Endothelial cell of umbilical vein (primary cell): ENCODE results near the gene ATN1. TPM values are rescaled to one million over a fixed set of nuclear protein-coding genes. Genes with fewer than 3 reads are reported as not detected.

ENCODE experiments used
- BruUV-seq: library from RNA; stranded (reverse); fragments of 400-500 nt; replicated peaks from 2 replicates; lab custom pipeline; 2021; lab: Mats Ljungman, UMichigan
- CTCF ChIA-PET: fragments of 300-600, 350-600 bp; sonication (Branson Sonifier 250); formaldehyde crosslinking; loops from one replicate; lab custom pipeline; 2021; ENCODE audit warnings: antibody characterized with exemption, inconsistent platforms; lab: Charles Lee
- POLR2A ChIA-PET: fragments of 300-600, 350-600 bp; sonication (Branson Sonifier 250); formaldehyde crosslinking; loops from one replicate; lab custom pipeline; 2021; ENCODE audit warnings: antibody characterized with exemption, inconsistent platforms; lab: Charles Lee
- DNase-seq: peaks from one replicate; pipeline ENCODE4 v3.0.0-alpha.2; 2011; ENCODE audit warnings: low read depth, low spot score
- FAIRE-seq: peaks from 2 replicates; lab custom pipeline; 2011; peaks lifted over from hg19 to GRCh38; lab: Jason Lieb, UNC
- H2AFZ ChIP-seq: 2 replicates; pipeline ENCODE4 v1.6.0; 2012; ENCODE audit warnings: low read depth, low read length, control low read depth, inconsistent platforms
- H3K27ac ChIP-seq: 2 replicates; pipeline ENCODE4 v1.5.1; 2011; ENCODE audit warnings: low read depth, mild to moderate bottlenecking, control low read depth, low read length, moderate library complexity; ENCODE audit not compliant: insufficient read depth
- H3K27me3 ChIP-seq, 2 experiments: 2 replicates each; pipeline versions ENCODE4 v1.6.0 to v1.6.1; 2011; ENCODE audit warnings: low read length in 2 of 2, mixed read lengths in 1 of 2; ENCODE audit not compliant: control insufficient read depth in 2 of 2, insufficient read depth in 2 of 2
- H3K36me3 ChIP-seq, 2 experiments: 2 replicates in 1 of 2; 3 replicates in 1 of 2; pipeline ENCODE4 v1.5.1; 2011; ENCODE audit warnings: low read length in 2 of 2, mild to moderate bottlenecking in 1 of 2, moderate library complexity in 1 of 2; ENCODE audit not compliant: control insufficient read depth in 2 of 2, insufficient read depth in 2 of 2; ENCODE audit errors: extremely low read depth in 1 of 2
- H3K4me1 ChIP-seq: 3 replicates; pipeline ENCODE4 v1.5.1; 2011; ENCODE audit warnings: mild to moderate bottlenecking, low read length; ENCODE audit not compliant: control insufficient read depth, insufficient read depth; ENCODE audit errors: extremely low read depth
- H3K4me2 ChIP-seq: 2 replicates; pipeline ENCODE4 v1.6.1; 2011; ENCODE audit warnings: low read length, control low read depth, mixed read lengths; ENCODE audit not compliant: insufficient read depth
- H3K4me3 ChIP-seq, 3 experiments: fragments of 200-600 bp in 1 of 3; sonication (generic), shearing (Covaris generic) in 1 of 3; replicated peaks in 1 of 3; 2 replicates each; pipeline ENCODE4 v1.5.1; 2011 to 2016; ENCODE audit warnings: control low read depth in 3 of 3, low read length in 3 of 3, mild to moderate bottlenecking in 2 of 3, inconsistent platforms in 1 of 3, low read depth in 1 of 3, moderate library complexity in 1 of 3; ENCODE audit not compliant: insufficient read depth in 1 of 3
- H3K79me2 ChIP-seq: 2 replicates; pipeline ENCODE4 v1.6.0; 2012; ENCODE audit warnings: low read length, inconsistent platforms; ENCODE audit not compliant: control insufficient read depth, insufficient read depth
- H3K9ac ChIP-seq: replicated peaks from 2 replicates; pipeline ENCODE3; 2011; ENCODE audit warnings: low read length, control low read depth; ENCODE audit not compliant: insufficient read depth; ENCODE audit errors: extremely low read depth
- H3K9me1 ChIP-seq: replicated peaks from 3 replicates; pipeline ENCODE4 v1.6.0; 2011; ENCODE audit warnings: mild to moderate bottlenecking, low read length; ENCODE audit not compliant: control insufficient read depth, insufficient read depth; ENCODE audit errors: extremely low read depth
- H3K9me3 ChIP-seq: replicated peaks from 2 replicates; pipeline ENCODE4 v1.5.1; 2012; ENCODE audit warnings: low read length, inconsistent platforms; ENCODE audit not compliant: control insufficient read depth, insufficient read depth
- H4K20me1 ChIP-seq: replicated peaks from 2 replicates; pipeline ENCODE3; 2011; ENCODE audit warnings: mild to moderate bottlenecking, low read length; ENCODE audit not compliant: control insufficient read depth, insufficient read depth; ENCODE audit errors: extremely low read depth
- CTCF ChIP-seq, 2 donors: IDR thresholded peaks; 1 replicate in 1 of 2; 2 replicates in 1 of 2; pipeline ENCODE4 v1.5.1; 2011; ENCODE audit warnings: low read length in 2 of 2, mild to moderate bottlenecking in 2 of 2, moderate library complexity in 2 of 2, control low read depth in 1 of 2, inconsistent platforms in 1 of 2, low read depth in 1 of 2; ENCODE audit not compliant: insufficient read depth in 1 of 2; ENCODE audit errors: extremely low read depth in 1 of 2
- EZH2 ChIP-seq: IDR thresholded peaks from 2 replicates; pipeline ENCODE4 v1.6.1; 2012; ENCODE audit warnings: borderline replicate concordance, low read depth, mild to moderate bottlenecking, moderate library complexity, low read length, inconsistent platforms; ENCODE audit not compliant: severe bottlenecking
- GATA2 ChIP-seq: IDR thresholded peaks from 2 replicates; pipeline ENCODE4 v1.7.0; 2011; ENCODE audit warnings: low read depth, mild to moderate bottlenecking, moderate library complexity, mixed read lengths, low read length; ENCODE audit not compliant: insufficient read length, insufficient read depth
- JUN ChIP-seq: IDR thresholded peaks from 2 replicates; pipeline ENCODE4 v1.6.1; 2011; ENCODE audit warnings: borderline replicate concordance, low read depth; ENCODE audit not compliant: insufficient read length, insufficient read depth
- MAX ChIP-seq: IDR thresholded peaks from 2 replicates; pipeline ENCODE4 v1.6.1; 2011; ENCODE audit not compliant: insufficient read depth, insufficient read length
- MYC ChIP-seq: IDR thresholded peaks from one replicate; pipeline ENCODE4 v1.6.1; 2011; ENCODE audit warnings: mild to moderate bottlenecking, low read depth, low read length
- POLR2A ChIP-seq: IDR thresholded peaks from 2 replicates; pipeline ENCODE4 v1.6.1; 2012; ENCODE audit warnings: low read depth, mild to moderate bottlenecking, control low read depth, low read length
- POLR2AphosphoS5 ChIP-seq: IDR thresholded peaks from 2 replicates; pipeline ENCODE4 v1.6.1; 2012; ENCODE audit warnings: low read depth, mild to moderate bottlenecking, control low read depth, low read length, moderate library complexity; ENCODE audit not compliant: insufficient read depth
- dilution Hi-C: fragments of 300-500 bp; cut with MboI; formaldehyde crosslinking; loops from one replicate; pipeline ENCODE4 v1.15.0; 2019; ENCODE audit warnings: low sequenced_read_pairs; ENCODE audit not compliant: extremely low pct_ligation_motif_present
- intact Hi-C: fragments of 100-400 bp; cut with micrococcal nuclease; formaldehyde crosslinking; loops from one replicate; pipeline ENCODE4 v1.10.0; 2022
- polyA plus RNA-seq, 4 experiments: library from polyadenylated mRNA; depleted of rRNA in 3 of 4; stranded (reverse) in 3 of 4; unstranded in 1 of 4; fragments of >200 nt; gene quantifications; 2 replicates each; pipeline versions ENCODE4 v1.2.1 to v1.2.3, GENCODE V29; 2011 to 2012; ENCODE audit warnings: missing spikeins in 1 of 4
- total RNA-seq: library from RNA; stranded (reverse); gene quantifications from 2 replicates; pipeline ENCODE4 v1.2.3, GENCODE V29; 2021

The ATN1 gene
- total and polyA plus RNA-seq, 2 donors (not counting 3 experiments of a cell fraction or from before 2014, with no cell fraction given) = 46.4 to 117 TPM

GRCh38 chr12:6981152-6982052 is 53.6 kb downstream of the ATN1 start:
- DNase-seq (no peak), FAIRE-seq (no peak)
- BruUV-seq = no TSS peak
- no peak overlapping the region for H3K9ac ChIP-seq
- no peaks in the 10 kb centered on the region for H3K9me1 ChIP-seq
- H3K36me3 ChIP-seq = peaks cover 8 to 23% of the 10 kb centered on the region in 2 experiments
- no peaks in the 10 kb centered on the region for H4K20me1 ChIP-seq
- no peaks in the 10 kb centered on the region for H3K27me3 ChIP-seq
- dilution Hi-C loops = no loop called here
- H3K4me3 ChIP-seq = no peak overlapping the region
- no peaks in the 10 kb centered on the region for H3K4me1 ChIP-seq
- POLR2A ChIA-PET = no interaction called here
- CTCF ChIA-PET = interaction anchor here (0.7 kb wide), 1 partner anchor 17 kb away, joined by 3 read pairs; no protein-coding TSS in a partner anchor
- TF ChIP-seq GATA2 (no peak), POLR2AphosphoS5 (no peak), POLR2A (no peak), MYC (no peak), EZH2 (no peak), CTCF (IDR thresholded peaks at IDR 0.05; ENCODE audit: extremely low read depth in 1 of 2, insufficient read depth in 1 of 2, low read depth in 1 of 2, low read length in 2 of 2) (no peak), MAX (no peak), JUN (no peak)
- intact Hi-C loops = no loop called here
- no peaks in the 10 kb centered on the region for H3K9me3 ChIP-seq
- H2AFZ ChIP-seq = no peak overlapping the region
- no peak overlapping the region for H3K27ac ChIP-seq
- no peaks in the 10 kb centered on the region for H3K79me2 ChIP-seq
- no peak overlapping the region for H3K4me2 ChIP-seq
